CD4-positive, alpha-beta T cell (primary cell): ENCODE measurements around the gene KNDC1. TPM values are rescaled to one million over a fixed set of nuclear protein-coding genes. Genes with fewer than 3 reads are reported as not detected.

Experiments
- ATAC-seq: fragments of 200-7000 bp; cut with Tn5 transposase; one replicate; pipeline ENCODE4 v1.10.0; 2022; ENCODE audit warnings: mild to moderate bottlenecking; ENCODE audit not compliant: poor library complexity
- CTCF ChIA-PET: fragments of 350-600 bp; sonication (Branson Sonifier 250); formaldehyde crosslinking; loops from one replicate; lab custom pipeline; 2021; ENCODE audit warnings: antibody characterized with exemption, inconsistent platforms; lab: Charles Lee
- POLR2A ChIA-PET: fragments of 350-600 bp; sonication (Branson Sonifier 250); formaldehyde crosslinking; loops from one replicate; lab custom pipeline; 2021; ENCODE audit warnings: antibody characterized with exemption, inconsistent platforms; lab: Charles Lee
- DNase-seq, 14 experiments: peaks; one replicate each; pipeline ENCODE4 v3.0.0-alpha.2; 2013 to 2020; ENCODE audit warnings: mixed read lengths in 2 of 14
- H3K27ac ChIP-seq, 2 donors: one replicate each; pipeline versions ENCODE4 v1.5.1 to v1.7.0; 2013; ENCODE audit warnings: low read length in 2 of 2, low read depth in 1 of 2, mild to moderate bottlenecking in 1 of 2
- H3K27me3 ChIP-seq, 2 experiments: 1 replicate in 1 of 2; 2 replicates in 1 of 2; pipeline versions ENCODE4 v1.6.1 to v1.7.0; 2013; ENCODE audit warnings: low read length in 2 of 2, control low read depth in 1 of 2, mild to moderate bottlenecking in 1 of 2, moderate library complexity in 1 of 2; ENCODE audit not compliant: insufficient read depth in 2 of 2, control insufficient read depth in 1 of 2
- H3K36me3 ChIP-seq: one replicate; pipeline ENCODE4 v1.6.1; 2013; ENCODE audit warnings: low read length, control low read depth; ENCODE audit not compliant: insufficient read depth
- H3K4me1 ChIP-seq: one replicate; pipeline ENCODE4 v1.6.1; 2013; ENCODE audit warnings: low read length, control low read depth; ENCODE audit not compliant: insufficient read depth
- H3K4me3 ChIP-seq: one replicate; pipeline ENCODE4 v1.5.1; 2013; ENCODE audit warnings: mild to moderate bottlenecking, low read length, moderate library complexity
- H3K9me3 ChIP-seq, 2 experiments: 1 replicate in 1 of 2; 2 replicates in 1 of 2; pipeline versions ENCODE4 v1.6.1 to v1.7.0; 2013; ENCODE audit warnings: low read length in 2 of 2, mild to moderate bottlenecking in 2 of 2, control low read depth in 1 of 2, moderate library complexity in 1 of 2; ENCODE audit not compliant: control insufficient read depth in 1 of 2, insufficient read depth in 1 of 2
- H3K27ac Mint-ChIP-seq: one replicate; pipeline ENCODE4 v1.8.0; 2020; ENCODE audit warnings: mixed read lengths
- H3K27me3 Mint-ChIP-seq: one replicate; pipeline ENCODE4 v1.8.0; 2021; ENCODE audit warnings: mixed read lengths
- H3K36me3 Mint-ChIP-seq: one replicate; pipeline ENCODE4 v1.8.0; 2021; ENCODE audit warnings: low read depth, mixed read lengths
- H3K4me1 Mint-ChIP-seq: one replicate; pipeline ENCODE4 v1.8.0; 2021; ENCODE audit warnings: low read depth, mixed read lengths
- H3K4me3 Mint-ChIP-seq: one replicate; pipeline ENCODE4 v1.8.0; 2020; ENCODE audit warnings: mild to moderate bottlenecking, mixed read lengths
- H3K9me3 Mint-ChIP-seq: one replicate; pipeline ENCODE4 v1.8.0; 2020; ENCODE audit warnings: mixed read lengths
- CTCF ChIP-seq: fragments of 200-600 bp; IDR thresholded peaks from one replicate; pipeline ENCODE4 v1.8.0; 2022; ENCODE audit warnings: antibody characterized with exemption, mild to moderate bottlenecking
- intact Hi-C, 2 experiments: fragments of 100-400 bp; cut with DNase I in 1 of 2; cut with micrococcal nuclease in 1 of 2; formaldehyde crosslinking; loops; one replicate each; pipeline versions ENCODE4 v1.15.1 to v1.9.0; 2023 to 2025; cut with DNase I, micrococcal nuclease
- total RNA-seq, 174 experiments: library from RNA in 2 of 174; stranded (reverse) in 2 of 174; gene quantifications; one replicate each; pipeline ENCODE4 v1.2.3 and lab custom pipeline; 2021 to 2026

KNDC1 gene
- total RNA-seq, 2 experiments from 2014 or later = not detected

DNA sequence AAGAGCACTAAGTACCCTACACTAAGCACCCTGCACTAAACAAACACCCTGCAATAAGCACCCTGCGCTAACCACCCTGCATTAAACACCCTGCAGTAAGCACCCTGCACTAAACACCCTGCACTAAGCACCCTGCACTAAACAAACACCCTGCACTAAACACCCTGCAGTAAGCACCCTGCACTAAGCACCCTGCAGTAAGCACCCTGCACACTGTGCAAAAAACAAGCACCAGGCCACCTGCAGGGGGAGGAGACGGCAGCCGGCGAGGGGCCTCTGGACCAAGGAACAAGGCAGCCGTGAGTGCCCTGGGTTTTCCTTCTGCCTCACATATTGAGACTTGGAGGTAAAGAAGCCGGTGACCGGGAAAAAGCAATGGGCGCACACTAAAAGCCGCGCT is 30.2 kb downstream of the KNDC1 start:
- POLR2A ChIA-PET = no interaction called here
- Mint-ChIP-seq H3K4me1 (no peaks in the 10 kb centered on the region), H3K36me3 (no peaks in the 10 kb centered on the region), H3K9me3 (no peaks in the 10 kb centered on the region), H3K27ac (no peak overlapping the region), H3K27me3 (no peaks in the 10 kb centered on the region), H3K4me3 (no peak overlapping the region)
- DNase-seq (no peak), ATAC-seq (no peak)
- intact Hi-C loops = no loop called here
- H3K36me3 ChIP-seq = no peaks in the 10 kb centered on the region
- H3K4me1 ChIP-seq = no peaks in the 10 kb centered on the region
- TF ChIP-seq CTCF = no peak
- no peak overlapping the region for H3K4me3 ChIP-seq
- no peak overlapping the region for H3K27ac ChIP-seq
- peaks cover 0 to 3% of the 10 kb centered on the region in 2 experiments for H3K27me3 ChIP-seq
- CTCF ChIA-PET = no interaction called here
- peaks cover 0 to 10% of the 10 kb centered on the region in 2 experiments for H3K9me3 ChIP-seq

GRCh38 chr10:133191651-133192050 is 31.6 kb downstream of the KNDC1 start:
- ChIA-PET CTCF (no interaction called here), POLR2A (no interaction called here)
- intact Hi-C loops = no loop called here
- no peaks in the 10 kb centered on the region for H3K36me3 ChIP-seq
- no peaks in the 10 kb centered on the region for H3K9me3 Mint-ChIP-seq
- DNase-seq (no peak), ATAC-seq (no peak)
- no peak overlapping the region for H3K27ac ChIP-seq
- H3K4me1 ChIP-seq = no peaks in the 10 kb centered on the region
- no peaks in the 10 kb centered on the region for H3K36me3 Mint-ChIP-seq
- H3K27me3 Mint-ChIP-seq = no peaks in the 10 kb centered on the region
- H3K4me1 Mint-ChIP-seq = no peaks in the 10 kb centered on the region
- H3K9me3 ChIP-seq = peaks cover 0 to 18% of the 10 kb centered on the region in 2 experiments
- H3K27ac Mint-ChIP-seq = no peak overlapping the region
- TF ChIP-seq CTCF = no peak
- peaks cover 0 to 3% of the 10 kb centered on the region in 2 experiments for H3K27me3 ChIP-seq
- no peak overlapping the region for H3K4me3 ChIP-seq
- H3K4me3 Mint-ChIP-seq = no peak overlapping the region

DNA sequence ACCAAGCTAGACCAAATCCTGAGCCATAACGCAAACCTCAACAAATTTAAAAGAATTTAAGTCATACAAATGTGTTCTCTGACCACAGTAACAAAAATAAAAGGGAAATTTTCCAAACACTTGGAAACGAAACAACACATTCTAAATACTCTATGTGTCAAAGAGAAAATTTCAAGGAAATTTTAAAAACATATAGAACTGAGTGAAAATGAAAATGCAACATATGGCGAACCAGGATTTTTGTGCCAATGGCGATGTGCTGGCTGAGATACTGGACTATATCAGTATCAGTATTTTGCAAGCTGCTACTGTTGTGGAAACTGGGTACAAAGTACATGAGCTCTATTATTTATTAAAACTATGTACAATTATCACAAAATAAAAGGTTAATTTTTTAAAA is 34.1 kb downstream of the KNDC1 start:
- no peak overlapping the region for H3K4me3 Mint-ChIP-seq
- H3K4me1 ChIP-seq = no peaks in the 10 kb centered on the region
- no peaks in the 10 kb centered on the region for H3K9me3 Mint-ChIP-seq
- no peak overlapping the region for H3K27ac Mint-ChIP-seq
- ChIA-PET POLR2A (no interaction called here), CTCF (no interaction called here)
- no peak for ATAC-seq
- H3K4me1 Mint-ChIP-seq = no peaks in the 10 kb centered on the region
- intact Hi-C loops = no loop called here
- no peak overlapping the region for H3K27ac ChIP-seq
- no peak overlapping the region for H3K4me3 ChIP-seq
- no peaks in the 10 kb centered on the region for H3K27me3 ChIP-seq
- no peaks in the 10 kb centered on the region for H3K36me3 ChIP-seq
- no peaks in the 10 kb centered on the region for H3K36me3 Mint-ChIP-seq
- no peak for TF ChIP-seq CTCF
- no peaks in the 10 kb centered on the region for H3K27me3 Mint-ChIP-seq
- DNase-seq = no peak
- H3K9me3 ChIP-seq = peaks cover 0 to 18% of the 10 kb centered on the region in 2 experiments
